HG03520 (cell line): Measurements from ENCODE around the gene UBLCP1.
"Not testable (repeated sequence)": the region's sequence is repeated elsewhere in the genome, so short reads cannot be mapped to it uniquely, and the experiment has no call there.

Experiments
- ATAC-seq: cut with Tn5 transposase; IDR thresholded peaks from one replicate; pipeline ENCODE4 v1.9.1; 2021; ENCODE audit warnings: mild to moderate bottlenecking, moderate library complexity; ENCODE audit not compliant: unreplicated experiment

The UBLCP1 gene, protein sequence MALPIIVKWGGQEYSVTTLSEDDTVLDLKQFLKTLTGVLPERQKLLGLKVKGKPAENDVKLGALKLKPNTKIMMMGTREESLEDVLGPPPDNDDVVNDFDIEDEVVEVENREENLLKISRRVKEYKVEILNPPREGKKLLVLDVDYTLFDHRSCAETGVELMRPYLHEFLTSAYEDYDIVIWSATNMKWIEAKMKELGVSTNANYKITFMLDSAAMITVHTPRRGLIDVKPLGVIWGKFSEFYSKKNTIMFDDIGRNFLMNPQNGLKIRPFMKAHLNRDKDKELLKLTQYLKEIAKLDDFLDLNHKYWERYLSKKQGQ

DNA sequence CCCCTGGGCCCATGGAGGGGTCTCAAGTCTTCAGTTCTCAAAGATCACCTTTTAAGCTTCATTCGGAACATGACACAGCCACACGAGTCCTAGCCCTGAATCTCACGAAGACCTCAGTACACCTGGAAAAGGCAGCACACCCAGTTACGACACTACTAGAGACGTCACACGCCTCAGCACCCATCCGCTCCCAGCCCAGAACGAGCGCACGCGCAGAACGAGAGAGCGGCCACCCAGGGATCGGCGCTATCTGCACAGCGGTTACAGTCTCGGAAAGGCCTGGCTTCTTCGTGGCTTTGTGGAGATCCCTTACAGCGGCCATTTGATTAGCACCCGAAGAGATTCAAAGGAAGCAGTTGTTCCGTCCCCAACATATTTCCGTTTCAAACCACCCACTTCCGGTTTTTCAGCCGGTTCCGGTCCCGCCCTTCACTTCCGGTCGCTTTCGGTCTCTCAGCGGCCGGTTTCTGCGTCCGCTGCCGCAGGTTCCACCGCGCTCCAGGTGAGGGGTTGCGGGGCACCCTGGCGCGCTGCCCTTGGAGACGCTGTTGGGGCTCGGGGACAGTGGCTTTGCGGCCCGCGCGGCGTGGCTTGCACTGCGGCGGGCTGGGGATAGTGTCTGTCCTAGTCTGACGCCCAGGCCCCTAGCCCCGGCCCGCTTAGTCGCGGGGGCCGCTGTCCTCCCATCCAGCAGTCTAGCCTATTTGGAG is at the start of gene UBLCP1:
UBLCP1 (plus strand) TSS at position 432 of the 710 bp plus-strand sequence. CDS start 5,626 bp downstream, outside the sequence.
- ATAC-seq: peak; percentile 85

DNA sequence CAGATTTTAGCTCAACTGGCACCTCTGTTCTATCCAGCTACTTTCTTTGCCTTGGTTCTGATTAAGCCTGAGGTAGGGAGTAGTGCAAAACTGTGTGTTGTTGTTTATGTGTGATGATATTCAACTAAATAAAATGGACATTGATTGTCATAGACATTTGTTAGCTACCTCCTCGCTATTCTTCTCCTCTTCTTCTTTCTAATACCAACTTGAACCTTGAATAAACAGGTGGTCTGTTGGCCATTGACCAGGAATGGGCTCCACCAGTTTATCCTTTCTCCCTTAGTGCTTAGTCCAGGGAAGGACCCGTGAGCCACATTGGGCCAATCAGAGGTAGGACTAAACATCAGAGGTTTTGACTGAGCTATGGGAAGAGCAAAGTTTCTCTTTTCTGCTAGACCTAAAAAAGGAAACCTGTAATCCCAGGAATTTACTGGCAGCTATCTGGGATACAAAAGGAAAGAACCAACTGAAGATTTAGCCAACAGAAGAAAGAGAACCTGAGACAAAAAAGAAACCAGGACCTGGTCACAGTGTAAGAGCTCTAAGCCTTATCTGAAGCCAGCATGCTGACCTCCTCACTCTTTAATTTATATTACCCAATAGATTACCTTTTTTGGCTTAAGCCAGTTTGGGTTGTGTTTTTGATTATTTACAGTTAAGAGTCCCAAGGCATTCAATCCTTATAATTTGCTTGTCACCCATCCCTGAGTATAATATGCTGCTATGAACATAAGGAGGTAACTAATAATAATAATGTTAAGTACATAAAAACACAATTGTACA is 48.4 kb upstream of the UBLCP1 start:
- ATAC-seq: no peak

DNA sequence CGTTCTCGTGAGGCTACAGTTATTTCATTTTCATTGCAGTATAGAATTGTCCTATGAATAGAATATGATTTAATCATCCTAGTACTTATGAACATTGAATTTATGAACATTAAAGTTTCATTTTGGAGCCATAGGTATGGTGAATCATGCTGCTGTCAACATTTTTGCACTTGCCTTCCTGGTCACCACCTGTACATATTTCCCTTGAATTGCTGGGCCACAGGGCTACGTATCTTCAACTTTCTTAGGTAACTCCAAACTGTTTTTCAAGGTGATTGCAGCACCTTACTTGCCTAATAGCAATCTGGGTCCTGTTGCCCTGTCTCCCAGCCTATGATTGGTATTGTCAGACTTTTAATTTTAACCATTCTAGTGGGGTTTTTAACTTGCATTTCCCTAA is 47.2 kb upstream of the UBLCP1 start:
- ATAC-seq: no peak

DNA sequence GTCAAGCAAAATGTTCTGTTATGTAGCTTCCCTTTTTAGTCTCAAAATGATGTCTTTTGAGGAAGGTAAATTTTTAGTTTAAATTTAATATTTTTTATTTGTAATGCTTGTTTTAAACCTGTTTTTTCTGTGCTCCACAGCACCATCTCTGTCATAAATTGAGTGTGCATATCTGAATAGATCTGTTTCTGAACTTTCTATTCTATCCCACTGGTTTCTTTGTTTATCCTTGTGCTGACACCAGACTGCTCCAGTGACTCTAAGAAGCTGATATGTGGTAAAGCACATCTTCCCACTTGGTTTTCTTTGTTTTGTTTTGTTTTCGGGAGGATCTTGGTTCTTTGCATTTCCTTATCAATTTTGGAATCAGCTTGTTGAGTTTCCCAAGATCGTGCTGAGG is 46.6 kb upstream of the UBLCP1 start:
- ATAC-seq: no peak

DNA sequence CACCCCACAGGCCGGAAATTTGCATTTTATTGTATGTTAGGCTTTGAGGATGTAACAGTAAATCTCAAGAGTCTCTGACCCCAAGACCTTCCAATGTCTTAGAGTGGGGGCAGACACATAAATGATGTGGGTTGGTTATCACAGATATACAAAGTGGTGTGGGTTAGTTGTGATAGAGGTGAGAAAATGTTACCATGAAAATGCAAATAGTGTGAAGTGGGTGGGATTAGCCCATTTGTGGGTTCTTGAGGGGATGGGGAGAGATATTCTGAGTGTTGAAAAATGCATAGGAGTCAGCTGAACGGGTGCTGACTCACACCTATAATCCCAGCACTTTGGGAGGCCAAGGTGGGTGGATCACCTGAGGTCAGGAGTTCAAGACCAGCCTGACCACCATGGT is 45.9 kb upstream of the UBLCP1 start:
- no peak for ATAC-seq

DNA sequence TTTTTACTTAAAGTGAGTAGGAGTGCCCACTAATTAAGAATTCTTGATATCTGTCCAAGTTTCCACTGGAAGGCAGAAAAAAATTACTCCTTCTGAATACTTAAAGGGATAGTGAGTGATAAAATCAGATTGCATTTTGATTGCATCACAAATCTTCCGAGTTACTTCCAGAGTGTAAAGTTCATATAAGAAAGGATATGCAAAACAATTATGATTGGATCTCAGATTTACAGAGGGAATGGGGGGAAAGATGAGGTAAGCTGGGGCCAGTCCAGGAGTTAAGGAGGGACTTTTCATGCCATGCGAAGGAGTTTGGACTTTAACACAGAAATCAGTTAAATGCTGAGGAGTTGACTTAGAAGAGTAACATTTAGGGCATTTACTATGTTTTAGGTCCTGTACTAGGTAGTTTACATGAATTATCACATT is 44.5 kb upstream of the UBLCP1 start:
- ATAC-seq: no peak

DNA sequence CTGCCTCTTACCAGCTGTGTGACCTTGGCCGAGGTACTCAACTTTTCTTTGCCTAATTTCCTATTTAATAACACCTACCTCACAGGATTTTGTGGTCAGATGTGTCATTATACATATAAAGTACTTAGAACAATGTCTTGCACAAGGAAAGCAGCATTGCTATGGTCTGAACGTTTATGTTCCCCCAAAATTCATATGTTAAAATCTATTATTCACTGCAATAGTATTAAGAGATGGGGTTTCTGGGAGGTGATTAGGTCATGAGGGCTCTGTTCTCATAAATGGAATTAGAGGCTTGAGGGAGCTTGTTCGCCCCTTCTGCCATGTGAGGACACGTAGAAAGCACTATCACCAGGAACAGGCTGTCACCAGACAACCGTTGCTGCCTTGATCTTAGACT is 42.9 kb upstream of the UBLCP1 start:
- ATAC-seq: no peak

DNA sequence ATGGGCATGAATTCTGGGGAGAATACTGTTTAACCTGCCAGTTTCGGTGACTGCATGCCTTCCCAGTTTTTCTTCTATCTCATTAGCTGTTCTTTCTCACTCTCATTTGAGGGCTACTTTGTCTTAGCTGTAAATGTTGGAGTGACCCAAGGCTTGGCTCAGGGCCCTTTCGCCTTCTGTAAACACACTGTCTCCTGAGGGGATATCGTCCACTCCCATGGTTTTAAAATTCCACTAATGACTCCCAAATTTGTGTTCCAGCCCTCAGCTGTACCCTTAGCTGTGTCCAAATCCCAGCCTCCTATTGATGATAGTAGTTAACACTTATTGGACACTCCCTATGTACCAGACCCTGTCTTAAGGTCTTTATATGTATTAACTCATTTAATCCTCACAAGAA is 39.6 kb upstream of the UBLCP1 start:
- ATAC-seq: no peak

DNA sequence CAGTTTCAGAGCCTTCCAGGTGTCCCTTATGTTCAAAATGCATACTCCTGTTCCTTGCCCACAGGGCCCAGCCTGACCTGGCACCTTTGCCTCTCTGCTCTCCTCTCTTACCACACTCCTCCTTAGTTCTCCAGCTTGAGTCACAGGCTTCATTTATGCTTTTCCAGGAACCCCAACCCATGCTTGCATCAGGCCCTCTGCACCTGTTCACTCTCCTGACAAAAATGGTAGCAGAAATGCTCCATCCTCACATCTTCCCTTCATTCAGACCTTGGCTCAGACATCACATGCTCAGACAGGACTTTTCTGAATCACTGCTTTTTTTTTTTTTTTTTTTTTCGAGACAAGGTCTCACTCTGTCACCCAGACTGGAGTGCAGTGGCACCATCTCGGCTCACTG is 38.6 kb upstream of the UBLCP1 start:
- ATAC-seq: no peak

DNA sequence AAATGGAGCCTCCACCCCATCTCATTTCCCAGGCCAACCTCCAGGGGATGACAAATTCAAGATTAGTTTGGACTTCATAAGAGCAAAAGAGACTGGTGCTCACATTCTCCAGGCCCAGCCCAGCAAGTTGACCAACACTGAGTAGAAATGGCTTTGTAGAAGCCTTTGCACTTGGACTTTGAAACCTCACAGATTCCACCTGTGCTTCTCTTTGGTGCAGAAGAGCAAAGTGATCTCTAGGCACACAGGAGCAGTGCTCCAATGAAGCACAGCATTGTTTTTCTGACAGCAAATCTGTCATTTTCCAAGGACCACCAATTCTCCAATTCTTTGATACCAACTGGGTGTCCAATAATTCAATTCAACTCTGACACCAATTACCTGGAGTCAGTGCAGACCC is 36.6 kb upstream of the UBLCP1 start:
- ATAC-seq: no peak

DNA sequence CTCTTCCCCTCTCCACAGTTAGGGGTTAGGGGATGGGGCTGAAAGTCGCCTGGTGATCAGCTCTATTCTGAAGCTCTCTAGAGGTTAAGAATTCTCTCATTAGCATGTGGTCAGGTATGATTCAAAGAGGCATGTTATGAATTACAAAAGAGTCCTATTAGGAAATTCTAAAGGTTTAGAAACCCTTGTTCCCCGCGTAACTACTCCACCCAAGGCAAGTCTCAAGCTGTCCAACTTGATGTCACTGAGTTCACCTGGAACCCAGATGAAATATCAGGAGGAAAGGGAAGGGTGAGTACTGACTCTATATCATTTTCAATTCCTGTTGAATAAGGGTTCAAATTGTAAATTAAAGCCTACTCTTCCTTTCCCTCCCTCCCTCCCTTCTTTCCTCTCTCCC is 35.6 kb upstream of the UBLCP1 start:
- ATAC-seq: no peak

DNA sequence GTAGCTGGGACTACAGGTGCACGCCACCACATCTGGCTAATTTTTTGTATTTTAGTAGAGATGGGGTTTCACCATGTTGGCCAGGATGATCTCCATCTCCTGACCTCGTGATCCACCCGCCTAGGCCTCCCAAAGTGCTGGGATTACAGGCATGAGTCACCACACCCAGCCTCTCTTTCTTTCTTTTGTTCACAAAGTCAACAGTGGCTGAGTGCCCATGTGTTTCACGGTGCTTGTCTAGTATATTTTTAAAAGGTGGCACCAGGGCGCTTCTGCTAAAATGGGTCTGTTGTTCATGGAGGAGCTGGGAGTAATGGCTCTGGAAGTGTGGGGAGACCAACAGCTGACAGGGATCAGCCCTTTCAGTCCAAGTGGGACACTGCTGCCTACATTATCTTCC is 35.0 kb upstream of the UBLCP1 start:
- not testable (repeated sequence) for ATAC-seq

DNA sequence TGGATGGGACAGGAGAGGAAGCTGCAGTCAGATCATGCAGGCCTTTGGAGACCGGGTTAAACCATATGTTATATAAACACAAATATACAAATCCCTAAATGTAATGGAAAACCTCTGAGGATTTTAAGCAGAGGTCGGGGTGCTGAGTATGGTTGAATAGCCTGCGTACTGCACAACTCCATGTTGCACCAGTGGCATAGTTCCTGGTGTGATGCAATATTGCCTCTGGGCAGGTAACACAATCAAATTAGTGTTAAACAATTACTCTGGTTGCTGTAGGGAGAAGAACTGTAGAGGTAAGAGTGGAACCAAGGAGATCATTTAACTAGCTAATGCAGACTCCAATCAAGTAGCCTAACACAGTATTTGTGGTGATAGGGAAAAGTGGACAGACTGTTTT is 32.4 kb upstream of the UBLCP1 start:
- ATAC-seq: no peak

DNA sequence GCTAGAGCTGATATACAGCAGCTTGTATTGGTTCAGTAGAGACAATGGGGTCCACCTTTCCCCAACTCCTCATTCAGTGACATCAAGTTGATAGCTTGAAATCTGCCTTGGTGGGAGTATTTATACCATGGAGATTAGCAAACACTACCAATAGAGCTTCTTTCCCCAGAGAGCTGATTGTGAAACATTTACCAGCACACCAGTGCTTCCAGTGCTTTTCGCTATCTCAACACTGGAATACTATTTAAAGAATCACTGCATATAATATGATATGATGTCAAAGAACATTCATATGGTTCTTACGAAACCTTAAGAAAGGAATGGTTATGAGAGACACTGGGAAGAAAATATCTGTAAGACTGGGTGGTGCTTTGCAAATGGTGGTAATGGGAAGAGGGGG is 31.9 kb upstream of the UBLCP1 start:
- no peak for ATAC-seq

DNA sequence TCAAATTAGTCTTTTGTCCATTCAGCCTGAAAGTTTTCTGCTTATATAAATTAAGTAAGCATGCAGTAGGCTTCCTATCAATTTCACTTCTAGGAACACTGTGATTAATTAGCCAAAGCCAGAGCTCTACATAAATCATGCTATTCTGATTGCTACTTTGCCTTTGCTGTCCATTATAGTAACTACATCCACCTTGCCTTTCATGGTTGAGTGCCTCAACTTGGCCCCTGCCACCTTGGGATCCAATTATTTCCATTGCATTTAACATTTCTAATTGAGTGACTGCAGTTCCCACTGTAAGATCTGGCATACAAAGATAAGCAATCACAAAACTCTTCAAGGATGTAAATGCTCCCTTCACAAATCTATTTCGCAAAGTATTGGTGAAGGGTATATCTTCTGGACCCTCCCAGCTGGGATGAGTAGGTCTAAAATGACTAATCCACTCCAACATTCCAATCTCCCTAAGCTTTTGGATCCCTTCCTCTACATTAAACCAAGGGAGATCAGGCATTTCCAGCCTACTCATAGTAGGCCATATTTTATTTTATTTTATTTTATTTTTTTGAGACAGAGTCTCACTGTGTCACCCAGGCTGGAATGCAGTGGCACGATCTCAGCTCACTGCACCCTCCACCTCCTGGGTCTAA is 27.1 kb upstream of the UBLCP1 start:
- not testable (repeated sequence) for ATAC-seq

DNA sequence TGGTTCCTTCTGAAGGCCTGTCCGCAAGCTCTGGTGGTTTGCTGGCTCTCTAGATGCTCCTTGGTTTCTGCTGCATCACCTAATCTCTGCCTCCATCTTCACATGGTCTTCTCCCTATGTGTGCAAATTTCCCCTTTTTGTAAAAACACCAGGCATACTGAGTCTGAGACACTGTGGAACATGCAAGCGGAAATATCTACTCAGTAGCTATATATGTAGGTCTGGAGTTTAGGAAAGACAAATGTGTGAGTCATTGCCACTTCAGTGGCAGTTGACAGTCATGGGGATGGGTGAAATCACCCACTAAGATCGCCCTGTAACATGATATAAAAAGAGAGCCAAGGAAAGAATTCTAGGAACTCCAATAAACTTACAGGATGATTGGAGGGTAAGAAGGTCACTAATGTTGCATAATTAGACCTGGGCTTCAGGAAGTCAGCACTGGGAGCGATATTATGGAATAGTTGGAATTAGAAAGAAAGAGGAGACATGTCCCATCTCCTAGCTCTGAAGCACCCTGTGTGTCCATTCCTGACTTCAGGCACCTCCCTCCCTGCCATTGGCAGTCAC is 22.7 kb upstream of the UBLCP1 start:
- ATAC-seq: no peak

DNA sequence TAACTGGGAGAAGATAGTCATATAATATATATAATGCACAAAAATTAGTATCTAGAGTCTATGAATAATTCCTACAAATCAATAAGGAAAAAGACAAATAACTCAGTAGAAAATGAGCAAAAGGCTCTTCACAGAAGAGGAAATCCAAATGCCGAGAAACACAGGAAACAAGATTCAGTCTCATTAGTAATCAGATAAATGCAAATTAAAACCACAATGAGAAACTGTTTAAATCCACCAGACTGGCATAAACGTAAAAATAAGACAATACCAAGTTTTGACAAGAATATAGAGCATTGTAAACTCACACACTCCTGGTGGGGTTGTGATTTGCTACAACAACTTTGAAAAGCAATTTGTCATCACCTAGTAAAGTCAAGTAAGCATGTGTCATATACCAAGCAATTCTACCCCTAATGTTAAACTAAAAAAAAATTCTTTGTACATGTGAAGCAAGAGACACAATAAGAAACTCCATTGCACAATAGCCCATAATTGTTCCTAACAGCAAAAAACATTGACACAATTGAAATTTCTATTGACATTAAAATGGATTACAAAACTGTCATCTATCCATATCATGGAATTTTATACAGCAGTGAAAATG is 21.0 kb upstream of the UBLCP1 start:
- ATAC-seq: no peak

DNA sequence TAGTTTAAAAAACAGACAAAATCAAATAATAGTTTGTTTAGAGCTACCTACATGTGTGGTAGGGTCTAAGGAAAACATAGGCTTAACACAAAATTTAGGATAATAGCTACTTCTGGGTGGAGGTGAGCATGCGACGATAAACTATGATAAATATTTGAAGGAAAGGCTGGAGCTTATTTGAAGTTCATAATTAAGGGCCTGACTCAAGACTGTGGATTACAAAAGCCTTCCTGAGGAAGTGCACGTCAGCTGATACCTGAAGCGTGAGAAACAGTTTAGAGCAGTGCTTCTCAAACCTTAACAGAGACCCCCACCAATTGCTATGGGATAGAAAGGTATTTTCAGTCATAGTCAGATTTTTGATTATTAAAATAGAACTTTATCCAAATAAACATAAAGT is 20.4 kb upstream of the UBLCP1 start:
- no peak for ATAC-seq

DNA sequence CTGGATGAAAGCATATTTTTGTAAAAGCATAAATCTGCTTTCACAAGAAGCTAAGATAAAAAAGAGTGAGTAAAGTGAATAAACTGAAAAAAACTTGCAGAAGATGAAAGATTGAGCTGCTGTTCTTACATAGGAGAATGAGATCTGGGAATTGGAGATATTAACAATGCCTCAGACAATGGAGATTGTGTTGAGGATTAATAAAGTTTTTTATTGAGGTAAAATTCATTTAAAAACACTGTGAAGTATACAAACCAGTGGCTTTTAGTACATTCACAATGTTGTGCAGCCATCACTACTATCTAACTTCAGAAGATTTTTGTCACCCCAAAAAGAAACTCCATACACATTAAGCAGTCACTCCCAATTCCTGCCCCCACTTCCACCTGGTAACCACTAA is 19.7 kb upstream of the UBLCP1 start:
- no peak for ATAC-seq

DNA sequence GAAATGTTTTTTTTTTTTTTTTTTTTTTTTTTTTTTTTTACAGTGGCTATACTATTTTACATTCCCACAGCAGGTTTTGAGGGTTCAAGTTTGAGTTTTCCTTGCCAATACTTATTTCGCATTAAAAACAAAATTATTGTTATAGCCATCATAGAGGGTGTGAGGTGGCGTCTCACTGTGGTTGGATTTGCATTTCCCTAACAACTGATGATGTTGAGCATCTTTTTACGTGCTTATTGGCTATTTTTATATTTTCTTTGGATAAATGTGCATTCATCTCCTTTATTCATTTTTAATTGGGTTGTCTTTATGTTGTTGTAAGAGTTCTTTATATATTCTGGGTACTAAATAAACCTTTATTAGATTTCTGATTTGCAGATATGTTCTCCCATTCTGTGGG is 18.9 kb upstream of the UBLCP1 start:
- ATAC-seq: no peak

DNA sequence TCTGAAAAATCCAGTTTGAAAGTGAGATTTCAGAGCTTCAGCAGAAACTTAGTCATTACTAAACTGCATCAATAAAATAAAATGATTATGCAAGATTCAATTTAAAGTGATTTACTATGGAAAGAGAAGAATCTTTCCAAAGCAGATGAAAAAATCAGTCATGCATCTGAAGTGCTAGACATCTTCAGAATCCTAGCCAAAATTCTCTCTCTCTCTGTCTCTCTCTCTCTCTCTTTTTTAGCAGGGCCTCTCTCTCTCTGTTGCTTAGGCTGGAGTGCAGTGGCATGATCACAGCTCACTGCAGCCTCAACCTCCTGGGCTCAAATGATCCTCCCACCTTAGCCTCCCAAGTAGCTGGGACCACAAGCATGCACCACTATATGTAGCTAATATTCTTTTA is 18.2 kb upstream of the UBLCP1 start:
- no peak for ATAC-seq
